Measurements from ENCODE around the gene RET.

Gene RET

GRCh38 chr10:43061760-43062159 is 15.1 kb upstream of the RET start:
- DNase-seq (ENCODE audit: low read depth in 2 of 2): no peak

- DNase-seq (ENCODE audit: low read depth in 2 of 2): no peak
Observed at GRCh38 chr10:43062402-43063160, 14.3 kb upstream of the RET start.

- no peak for DNase-seq (ENCODE audit: low read depth in 2 of 2)
Observed at GRCh38 chr10:43064331-43065075, 12.4 kb upstream of the RET start.

- no peak for DNase-seq (ENCODE audit: low read depth in 2 of 2)
Observed at GRCh38 chr10:43065234-43065633, 11.6 kb upstream of the RET start.

GRCh38 chr10:43065761-43066160 is 11.1 kb upstream of the RET start:
- no peak for DNase-seq (ENCODE audit: low read depth in 2 of 2)

GRCh38 chr10:43066481-43066880 is 10.4 kb upstream of the RET start:
- DNase-seq (ENCODE audit: low read depth in 2 of 2): no peak

- DNase-seq (ENCODE audit: low read depth in 2 of 2): no peak
Observed at GRCh38 chr10:43067391-43068135, 9.3 kb upstream of the RET start.

GRCh38 chr10:43068136-43068395 is 8.8 kb upstream of the RET start:
- DNase-seq (ENCODE audit: low read depth in 2 of 2): no peak

GRCh38 chr10:43068471-43069210 is 8.2 kb upstream of the RET start:
- no peak for DNase-seq (ENCODE audit: low read depth in 2 of 2)

GRCh38 chr10:43069211-43069515 is 7.7 kb upstream of the RET start:
- no peak for DNase-seq (ENCODE audit: low read depth in 2 of 2)

GRCh38 chr10:43069579-43069978 is 7.3 kb upstream of the RET start:
- DNase-seq (ENCODE audit: low read depth in 2 of 2): no peak

GRCh38 chr10:43070121-43071085 is 6.5 kb upstream of the RET start:
- no peak for DNase-seq (ENCODE audit: low read depth in 2 of 2)

- no peak for DNase-seq (ENCODE audit: low read depth in 2 of 2)
Observed at GRCh38 chr10:43071865-43072650, 4.8 kb upstream of the RET start.

GRCh38 chr10:43073191-43073590 is 3.7 kb upstream of the RET start:
- DNase-seq (ENCODE audit: low read depth in 2 of 2): no peak

GRCh38 chr10:43073721-43074120 is 3.1 kb upstream of the RET start:
- DNase-seq (ENCODE audit: low read depth in 2 of 2): no peak

GRCh38 chr10:43074409-43074808 is 2.5 kb upstream of the RET start:
- no peak for DNase-seq (ENCODE audit: low read depth in 2 of 2)

GRCh38 chr10:43074827-43075611 is 1.9 kb upstream of the RET start:
- no peak for DNase-seq (ENCODE audit: low read depth in 2 of 2)

GRCh38 chr10:43075612-43076003 is 1.3 kb upstream of the RET start:
- DNase-seq (ENCODE audit: low read depth in 2 of 2): no peak

- DNase-seq (ENCODE audit: low read depth in 2 of 2): no peak
Observed at GRCh38 chr10:43076311-43076875, 476 bp upstream of the RET start.

Data from stimulated activated CD8-positive, alpha-beta memory T cell treated with anti-CD3 and anti-CD28 coated beads, Interleukin-2, amount 100 ng/mL, for 48 hours (primary cell).